ENCODE data around the gene XKR8. TPM values are rescaled to one million over a fixed set of nuclear protein-coding genes. Genes with fewer than 3 reads are reported as not detected.

The XKR8 gene
- total and polyA plus RNA-seq, 9 of the 15 experiments (the other 6 are each of a cell fraction or from before 2014, with no cell fraction given) = 0.45 to 2.8 (median 1.7) TPM

- TF ChIP-seq, protein P1, sequence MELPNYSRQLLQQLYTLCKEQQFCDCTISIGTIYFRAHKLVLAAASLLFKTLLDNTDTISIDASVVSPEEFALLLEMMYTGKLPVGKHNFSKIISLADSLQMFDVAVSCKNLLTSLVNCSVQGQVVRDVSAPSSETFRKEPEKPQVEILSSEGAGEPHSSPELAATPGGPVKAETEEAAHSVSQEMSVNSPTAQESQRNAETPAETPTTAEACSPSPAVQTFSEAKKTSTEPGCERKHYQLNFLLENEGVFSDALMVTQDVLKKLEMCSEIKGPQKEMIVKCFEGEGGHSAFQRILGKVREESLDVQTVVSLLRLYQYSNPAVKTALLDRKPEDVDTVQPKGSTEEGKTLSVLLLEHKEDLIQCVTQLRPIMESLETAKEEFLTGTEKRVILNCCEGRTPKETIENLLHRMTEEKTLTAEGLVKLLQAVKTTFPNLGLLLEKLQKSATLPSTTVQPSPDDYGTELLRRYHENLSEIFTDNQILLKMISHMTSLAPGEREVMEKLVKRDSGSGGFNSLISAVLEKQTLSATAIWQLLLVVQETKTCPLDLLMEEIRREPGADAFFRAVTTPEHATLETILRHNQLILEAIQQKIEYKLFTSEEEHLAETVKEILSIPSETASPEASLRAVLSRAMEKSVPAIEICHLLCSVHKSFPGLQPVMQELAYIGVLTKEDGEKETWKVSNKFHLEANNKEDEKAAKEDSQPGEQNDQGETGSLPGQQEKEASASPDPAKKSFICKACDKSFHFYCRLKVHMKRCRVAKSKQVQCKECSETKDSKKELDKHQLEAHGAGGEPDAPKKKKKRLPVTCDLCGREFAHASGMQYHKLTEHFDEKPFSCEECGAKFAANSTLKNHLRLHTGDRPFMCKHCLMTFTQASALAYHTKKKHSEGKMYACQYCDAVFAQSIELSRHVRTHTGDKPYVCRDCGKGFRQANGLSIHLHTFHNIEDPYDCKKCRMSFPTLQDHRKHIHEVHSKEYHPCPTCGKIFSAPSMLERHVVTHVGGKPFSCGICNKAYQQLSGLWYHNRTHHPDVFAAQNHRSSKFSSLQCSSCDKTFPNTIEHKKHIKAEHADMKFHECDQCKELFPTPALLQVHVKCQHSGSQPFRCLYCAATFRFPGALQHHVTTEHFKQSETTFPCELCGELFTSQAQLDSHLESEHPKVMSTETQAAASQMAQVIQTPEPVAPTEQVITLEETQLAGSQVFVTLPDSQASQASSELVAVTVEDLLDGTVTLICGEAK (IDR thresholded peaks at IDR 0.05) = 0 out of 2 replicates have a peak, but pooled peaks have one; percentile 13
- TF ChIP-seq, protein P1 (CRISPR knock-in tag; IDR thresholded peaks at IDR 0.05) = no peak
- TF ChIP-seq SMAD2 (IDR thresholded peaks at IDR 0.05; ENCODE audit: low read depth, low read length) (no peak), COPS2 (conservative IDR thresholded peaks at IDR 0.05) (no peak), SRF (CRISPR knock-in tag; IDR thresholded peaks at IDR 0.05) (peak in 1 of 2 experiments; percentile 55; a peak in 1 of 4 replicates), USF2 (CRISPR knock-in tag; IDR thresholded peaks at IDR 0.05) (peak; percentile 38), ZNF644 (tag; IDR thresholded peaks at IDR 0.05; ENCODE audit: low read depth) (no peak), USF1 (CRISPR knock-in tag; IDR thresholded peaks at IDR 0.05) (peak; percentile 62), CTBP1 (IDR thresholded peaks at IDR 0.05; ENCODE audit: borderline replicate concordance) (peak; percentile 47; the same call in 1 of the 2 replicates), CBFB (CRISPR knock-in tag; IDR thresholded peaks at IDR 0.05) (no peak), FOXK2 (conservative IDR thresholded peaks at IDR 0.05 in 1 of 2, IDR thresholded peaks at IDR 0.05 in 1 of 2; ENCODE audit: low read depth in 2 of 2) (0 out of 4 replicates have a peak, but pooled peaks of 1 of the 2 experiments have one; percentile 17), POLR2H (tag; IDR thresholded peaks at IDR 0.05; ENCODE audit: low read depth) (no peak), TCFL5 (CRISPR knock-in tag; conservative IDR thresholded peaks at IDR 0.05) (no peak), RBBP5 (IDR thresholded peaks at IDR 0.05; ENCODE audit: borderline replicate concordance, insufficient read depth, low read length, poor library complexity, severe bottlenecking) (peak; percentile 40), KLF16 (IDR thresholded peaks at IDR 0.05) (no peak), TBP (optimal IDR thresholded peaks at IDR 0.05; ENCODE audit: low read depth, low read length) (peak; percentile 9), ARHGAP35 (IDR thresholded peaks at IDR 0.05; ENCODE audit: partially characterized antibody) (no peak)
Measured at GRCh38 chr1:27934818-27935549, 24.8 kb upstream of the XKR8 start, which contains the start of gene SMPDL3B (continued).
